GM04504 (cell line): Measurements from ENCODE around the gene SETBP1.

Source experiments
- DNase-seq: peaks from one replicate; pipeline ENCODE4 v3.0.0-alpha.2; 2012; ENCODE audit warnings: low read depth

The SETBP1 gene

GRCh38 chr18:44731530-44732237, 51.0 kb downstream of the SETBP1 start:
- no peak for DNase-seq

GRCh38 chr18:44732238-44732563, 51.5 kb downstream of the SETBP1 start:
- DNase-seq: no peak

DNA sequence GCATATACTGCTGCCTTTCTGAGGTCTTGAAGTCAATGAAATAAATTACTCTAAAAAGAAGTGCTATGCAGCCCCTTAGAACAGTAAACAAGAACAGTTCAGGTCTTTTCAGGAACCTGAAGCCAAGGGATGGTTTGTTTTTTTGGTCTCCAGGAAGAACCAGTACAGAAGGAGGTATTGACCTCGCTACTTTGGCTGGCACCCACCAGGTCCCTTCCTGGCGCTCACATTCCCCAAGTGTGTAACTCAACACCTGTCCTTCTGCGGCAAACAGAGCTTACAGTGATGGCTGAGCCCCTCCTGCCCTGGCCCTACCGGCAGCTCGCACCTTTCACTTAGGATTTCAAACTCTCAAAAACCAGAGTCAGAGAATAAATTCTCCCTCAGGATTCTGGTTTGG, 51.9 kb downstream of the SETBP1 start:
- no peak for DNase-seq

- DNase-seq: peak; percentile 69
Measured at GRCh38 chr18:44733069-44733753, 52.5 kb downstream of the SETBP1 start.

- DNase-seq: no peak
Measured at GRCh38 chr18:44733754-44734465, 53.2 kb downstream of the SETBP1 start.

DNA sequence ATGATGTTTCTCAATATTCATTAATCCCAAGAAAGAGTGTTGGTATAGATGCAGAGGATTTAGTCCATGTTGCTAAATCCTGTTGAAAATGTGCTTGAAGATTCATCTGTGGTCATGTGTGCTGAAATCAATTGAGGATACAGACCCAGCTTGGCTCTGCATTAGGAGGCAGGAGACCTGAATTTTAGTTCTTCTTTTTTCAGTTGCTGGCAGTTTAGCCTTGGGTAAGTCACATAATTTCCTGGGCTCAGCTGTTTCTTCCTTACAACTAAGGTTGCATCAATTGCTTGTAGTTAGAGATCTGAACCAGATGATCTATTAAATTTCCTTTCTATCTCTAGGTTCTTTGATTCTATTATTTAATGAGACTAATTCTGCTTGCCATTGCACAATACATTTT, 54.4 kb downstream of the SETBP1 start:
- DNase-seq: no peak

DNA sequence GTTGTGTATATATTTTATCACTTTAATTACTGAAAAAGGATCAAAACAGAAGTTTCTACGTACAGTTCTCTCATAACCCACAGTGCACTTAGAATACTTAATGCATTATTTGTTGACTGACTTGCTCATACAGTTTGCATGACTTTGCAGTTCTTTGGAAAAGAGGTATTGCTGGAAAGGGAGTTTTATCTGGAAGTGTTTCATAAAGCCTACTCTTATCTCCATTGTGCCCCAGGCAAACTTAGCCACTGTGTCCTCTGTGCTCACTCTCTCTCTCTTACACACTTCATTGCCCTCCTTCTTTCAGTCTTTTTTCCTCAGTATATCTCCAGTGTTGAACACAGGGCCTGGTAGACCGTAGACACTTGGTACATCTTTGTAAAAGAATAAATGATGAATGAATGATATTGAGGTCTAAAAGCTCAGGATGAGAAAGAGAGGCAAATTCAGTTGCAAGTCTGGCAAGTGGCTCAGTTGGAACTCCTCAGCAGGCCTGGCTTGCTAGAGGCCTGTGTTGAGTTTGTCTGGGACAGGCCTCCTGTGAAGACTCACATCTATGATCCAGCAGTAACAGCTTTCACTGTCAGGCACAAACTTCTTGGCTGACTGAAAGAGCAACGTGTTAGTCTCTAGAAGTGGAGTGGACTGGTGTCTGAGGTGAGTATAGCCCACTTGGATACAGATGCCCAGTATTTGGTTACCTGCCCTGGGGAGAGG, 56.1 kb downstream of the SETBP1 start:
- DNase-seq: no peak

GRCh38 chr18:44737623-44738022, 56.9 kb downstream of the SETBP1 start:
- DNase-seq: no peak

DNA sequence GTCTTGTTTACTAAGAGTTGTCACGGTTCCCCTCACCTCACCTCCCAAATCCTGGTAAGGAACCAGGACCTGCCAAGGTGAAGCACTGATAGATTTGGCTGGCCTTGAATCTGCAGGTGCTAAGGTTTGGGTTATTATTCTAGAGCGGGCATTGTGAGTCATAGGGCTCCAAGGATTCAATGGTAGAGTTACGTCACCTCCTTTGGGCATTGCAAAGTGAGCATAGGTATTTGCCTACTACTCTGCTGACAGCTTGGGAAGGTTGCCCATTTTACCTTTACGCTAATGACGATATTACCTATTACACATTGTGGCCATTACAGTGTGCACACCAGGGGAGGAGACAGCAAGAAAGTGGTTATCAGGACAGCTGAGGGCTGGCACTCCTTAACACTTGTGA, 59.3 kb downstream of the SETBP1 start:
- no peak for DNase-seq

DNA sequence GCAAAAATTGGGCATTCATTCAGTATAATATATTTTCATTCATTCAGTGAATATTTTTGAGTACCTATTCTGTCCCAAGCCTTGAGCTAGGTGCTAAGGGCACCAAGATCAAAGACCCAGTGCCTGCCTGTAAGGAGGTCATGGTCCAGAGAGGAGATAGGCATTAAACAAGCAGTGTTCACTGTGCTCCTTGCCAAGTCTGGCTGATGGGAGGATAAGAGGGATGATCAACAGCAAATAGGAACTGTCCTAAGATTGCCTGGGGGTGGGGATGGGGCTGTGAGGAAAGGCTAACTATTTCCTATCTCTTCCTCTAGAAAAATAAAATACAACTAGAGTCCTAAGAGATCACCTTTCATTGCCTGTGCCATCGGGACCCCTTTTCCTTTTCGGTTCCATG, 60.4 kb downstream of the SETBP1 start:
- no peak for DNase-seq

DNA sequence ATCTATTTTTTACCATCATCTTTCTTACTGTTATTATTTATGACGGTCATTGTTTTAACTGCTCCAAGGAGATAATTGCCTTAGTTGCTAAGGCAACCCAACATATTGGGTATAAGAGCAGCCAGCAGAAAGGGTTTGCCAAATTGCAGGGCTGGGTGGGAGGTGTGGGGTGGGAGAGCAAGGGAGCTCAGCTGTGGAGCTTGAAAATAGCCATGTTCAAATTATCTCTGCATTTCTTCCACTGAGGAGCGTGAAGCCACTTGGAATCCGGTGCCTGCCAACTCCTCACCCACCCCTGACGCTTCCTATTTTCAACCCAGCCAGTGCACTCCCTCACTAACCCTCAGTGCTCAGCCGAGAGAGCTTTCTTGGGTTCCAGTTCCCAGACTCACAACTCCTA, 60.8 kb downstream of the SETBP1 start:
- DNase-seq: no peak

DNA sequence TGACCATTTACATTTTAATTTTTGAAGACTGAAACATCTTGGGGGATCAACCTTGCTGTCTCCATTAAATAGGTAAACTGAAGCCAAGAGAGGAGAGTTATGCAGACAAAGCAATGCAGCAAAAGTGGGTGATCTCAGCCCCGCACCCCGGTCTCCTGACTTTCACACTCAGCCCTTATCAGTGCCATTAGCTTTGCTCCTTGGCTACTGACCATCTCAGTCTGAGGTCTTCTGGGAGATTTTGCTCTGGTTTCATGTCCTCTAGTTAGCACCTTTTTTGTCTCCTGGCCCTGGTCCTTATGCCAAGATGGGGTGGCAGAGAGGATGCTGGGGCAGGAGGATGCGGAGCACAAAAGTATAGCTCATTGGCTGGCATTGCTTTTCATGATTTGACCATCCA, 61.4 kb downstream of the SETBP1 start:
- no peak for DNase-seq

GRCh38 chr18:44742718-44743311, 62.1 kb downstream of the SETBP1 start:
- peak; percentile 27 for DNase-seq

DNA sequence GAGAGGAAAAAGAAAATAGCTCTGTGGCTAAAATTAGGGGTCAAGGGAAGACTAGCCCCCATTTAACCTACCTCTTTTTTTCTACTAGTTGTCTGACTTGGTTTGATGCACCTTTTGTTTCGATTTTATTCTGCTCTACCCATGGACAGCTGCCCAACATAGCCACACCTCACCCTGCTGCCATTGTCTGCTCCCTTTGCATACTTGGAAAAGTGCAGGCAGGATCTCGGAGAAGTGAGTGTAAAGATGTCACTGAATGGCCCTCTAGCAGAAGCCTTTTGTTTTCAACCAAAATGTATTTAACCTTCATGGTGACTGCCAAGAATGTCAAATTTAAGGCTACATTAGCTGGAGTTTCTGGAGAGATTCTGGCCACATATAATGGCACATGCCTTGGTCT, 62.9 kb downstream of the SETBP1 start:
- DNase-seq: no peak

- no peak for DNase-seq
Measured at GRCh38 chr18:44744161-44745121, 63.8 kb downstream of the SETBP1 start.

DNA sequence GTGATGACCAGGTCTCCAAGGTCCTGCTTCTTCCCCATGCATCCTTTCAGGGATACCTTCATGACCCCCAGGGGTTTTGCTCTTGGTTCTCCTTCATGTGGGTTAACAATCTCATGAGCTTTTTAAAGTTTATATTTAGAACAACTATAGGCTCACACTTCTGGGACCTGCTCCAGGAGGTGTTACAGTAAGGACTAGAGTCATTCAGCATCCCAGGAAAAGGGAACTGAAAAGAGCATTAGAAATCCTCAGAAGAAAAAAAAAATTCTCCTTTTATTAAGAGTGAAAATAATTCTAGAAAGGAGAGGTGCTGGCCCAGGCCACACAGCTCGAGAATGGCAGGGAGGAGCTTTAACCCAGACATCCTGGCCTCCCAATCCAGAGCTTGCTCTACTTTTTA, 66.5 kb downstream of the SETBP1 start:
- DNase-seq: no peak

GRCh38 chr18:44748582-44748981, 67.9 kb downstream of the SETBP1 start:
- DNase-seq: no peak

DNA sequence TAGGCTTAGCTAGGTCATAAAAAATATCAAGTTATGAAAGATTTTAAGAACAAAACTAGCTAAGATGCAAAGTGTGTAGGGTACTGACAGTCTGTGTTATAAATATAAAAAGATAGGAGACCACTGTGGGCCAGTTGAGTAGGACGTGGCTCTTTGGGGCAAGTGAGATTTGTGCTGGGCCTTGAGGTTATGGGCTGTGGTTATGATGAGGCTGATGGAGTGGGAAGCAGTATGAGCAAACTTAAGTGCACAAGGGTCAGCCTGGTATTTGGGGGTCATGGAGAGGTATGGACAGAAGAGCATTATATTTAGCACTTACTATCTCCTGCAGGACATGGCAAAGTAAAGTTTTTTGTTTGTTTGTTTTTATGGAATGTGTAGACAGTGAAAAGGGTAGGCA, 70.1 kb downstream of the SETBP1 start:
- DNase-seq: no peak

- no peak for DNase-seq
Measured at GRCh38 chr18:44754567-44754966, 73.9 kb downstream of the SETBP1 start.

- DNase-seq: no peak
Measured at GRCh38 chr18:44758861-44759631, 78.4 kb downstream of the SETBP1 start.
